GM23338 (cell line): ENCODE measurements around the gene FHIT. TPM values are rescaled to one million over a fixed set of nuclear protein-coding genes. Genes with fewer than 3 reads are reported as not detected.

ENCODE experiments used
- ATAC-seq: fragments of 200-7000 bp; cut with Tn5 transposase; 3 replicates; pipeline ENCODE4 v1.9.1; 2020
- DNase-seq: peaks from one replicate; pipeline ENCODE4 v3.0.0-alpha.2; 2015; ENCODE audit warnings: low spot score
- H2AFZ ChIP-seq: fragments of 200-600 bp; sonication (generic); 2 replicates; pipeline ENCODE4 v1.8.0; 2016; ENCODE audit warnings: antibody characterized with exemption, mild to moderate bottlenecking, moderate library complexity
- H3F3A ChIP-seq: fragments of 200-600 bp; sonication (generic); replicated peaks from 2 replicates; pipeline ENCODE4 v1.8.0; 2017; ENCODE audit warnings: antibody characterized with exemption, mixed run types, low read depth
- H3K27ac ChIP-seq: fragments of 200-600 bp; sonication (generic); 2 replicates; pipeline ENCODE4 v1.6.1; 2016; ENCODE audit warnings: low read depth
- H3K27me3 ChIP-seq: fragments of 200-600 bp; sonication (generic); 2 replicates; pipeline ENCODE4 v1.8.0; 2016; ENCODE audit warnings: mild to moderate bottlenecking, mixed run types, moderate library complexity; ENCODE audit not compliant: insufficient read depth
- H3K36me3 ChIP-seq: fragments of 200-600 bp; sonication (generic); 2 replicates; pipeline ENCODE4 v1.8.0; 2016; ENCODE audit warnings: mild to moderate bottlenecking; ENCODE audit not compliant: insufficient read depth
- H3K4me1 ChIP-seq: fragments of 200-600 bp; sonication (generic); 2 replicates; pipeline ENCODE4 v1.8.0; 2016; ENCODE audit warnings: mild to moderate bottlenecking, moderate library complexity; ENCODE audit not compliant: insufficient read depth
- H3K4me2 ChIP-seq: fragments of 200-600 bp; sonication (generic); 2 replicates; pipeline ENCODE4 v1.7.1; 2017; ENCODE audit warnings: mixed run types
- H3K4me3 ChIP-seq: fragments of 200-600 bp; sonication (generic); 2 replicates; pipeline ENCODE4 v1.6.1; 2016; ENCODE audit warnings: mixed run types
- H3K79me2 ChIP-seq: fragments of 200-600 bp; sonication (generic); replicated peaks from 2 replicates; pipeline ENCODE4 v1.8.0; 2017; ENCODE audit warnings: mild to moderate bottlenecking; ENCODE audit not compliant: insufficient read depth
- H3K9me2 ChIP-seq: fragments of 200-600 bp; sonication (generic); 2 replicates; pipeline ENCODE4 v1.8.0; 2017; ENCODE audit not compliant: insufficient read depth
- H4K20me1 ChIP-seq: fragments of 200-600 bp; sonication (generic); replicated peaks from 2 replicates; pipeline ENCODE4 v1.8.0; 2017; ENCODE audit warnings: mild to moderate bottlenecking; ENCODE audit not compliant: insufficient read depth
- H3K27ac Mint-ChIP-seq: 2 replicates; pipeline ENCODE4 v1.8.0; 2020; ENCODE audit warnings: inconsistent platforms, mild to moderate bottlenecking, moderate library complexity, mixed read lengths
- H3K27me3 Mint-ChIP-seq: 3 replicates; pipeline ENCODE4 v1.8.0; 2022; ENCODE audit warnings: low read depth, mild to moderate bottlenecking, moderate library complexity, mixed read lengths, inconsistent platforms; ENCODE audit not compliant: insufficient read depth, poor library complexity
- H3K36me3 Mint-ChIP-seq: 3 replicates; pipeline ENCODE4 v1.8.0; 2021; ENCODE audit warnings: low read depth, mild to moderate bottlenecking, inconsistent platforms, moderate library complexity, mixed read lengths
- H3K4me1 Mint-ChIP-seq: 3 replicates; pipeline ENCODE4 v1.8.0; 2020; ENCODE audit warnings: mild to moderate bottlenecking, inconsistent platforms, mixed read lengths
- H3K4me3 Mint-ChIP-seq: 3 replicates; pipeline ENCODE4 v1.8.0; 2021; ENCODE audit warnings: moderate library complexity, mild to moderate bottlenecking, inconsistent platforms, mixed read lengths
- H3K9me3 Mint-ChIP-seq: 3 replicates; pipeline ENCODE4 v1.8.0; 2020; ENCODE audit warnings: moderate library complexity, mild to moderate bottlenecking, inconsistent platforms, mixed read lengths
- CREB1 ChIP-seq: fragments of 250-450 bp; sonication (Bioruptor Pico); IDR thresholded peaks from 2 replicates; pipeline ENCODE4 v1.5.0; 2020; ENCODE audit warnings: low read depth, mild to moderate bottlenecking, moderate library complexity
- ETS1 ChIP-seq: IDR thresholded peaks from 2 replicates; pipeline ENCODE4 v1.6.1; 2016; ENCODE audit warnings: antibody characterized with exemption
- EZH2 ChIP-seq: fragments of 200-600 bp; sonication (generic); IDR thresholded peaks from one replicate; pipeline ENCODE4 v1.8.0; 2017; ENCODE audit warnings: antibody characterized with exemption, mild to moderate bottlenecking, low read depth; ENCODE audit not compliant: unreplicated experiment
- EZH2phosphoT487 ChIP-seq: fragments of 200-600 bp; sonication (generic); IDR thresholded peaks from one replicate; pipeline ENCODE4 v1.8.1; 2018; ENCODE audit warnings: antibody characterized with exemption; ENCODE audit not compliant: unreplicated experiment
- JUNB ChIP-seq: IDR thresholded peaks from one replicate; pipeline ENCODE4 v1.6.1; 2016; ENCODE audit warnings: antibody characterized with exemption; ENCODE audit not compliant: unreplicated experiment
- NANOG ChIP-seq: IDR thresholded peaks from 2 replicates; pipeline ENCODE4 v1.6.1; 2016; ENCODE audit warnings: antibody characterized with exemption, borderline replicate concordance
- POLR2AphosphoS5 ChIP-seq: IDR thresholded peaks from 2 replicates; pipeline ENCODE4 v1.6.1; 2016; ENCODE audit warnings: antibody characterized with exemption, low read depth
- REST ChIP-seq: IDR thresholded peaks from one replicate; pipeline ENCODE4 v1.6.1; 2018; ENCODE audit warnings: antibody characterized with exemption; ENCODE audit not compliant: unreplicated experiment
- STAT1 ChIP-seq: IDR thresholded peaks from one replicate; pipeline ENCODE4 v1.6.1; 2016; ENCODE audit warnings: antibody characterized with exemption; ENCODE audit not compliant: unreplicated experiment
- ZNF114 ChIP-seq: fragments of 250-450 bp; sonication (Bioruptor Pico); IDR thresholded peaks from 2 replicates; pipeline ENCODE4 v1.5.0; 2020; ENCODE audit warnings: mild to moderate bottlenecking, moderate library complexity
- ZNF331 ChIP-seq: fragments of 250-450 bp; sonication (Bioruptor Pico); IDR thresholded peaks from 2 replicates; pipeline ENCODE4 v1.5.0; 2020; ENCODE audit warnings: low read depth, mild to moderate bottlenecking, moderate library complexity
- ZNF462 ChIP-seq: fragments of 250-450 bp; sonication (Bioruptor Pico); IDR thresholded peaks from 2 replicates; pipeline ENCODE4 v1.5.0; 2020; ENCODE audit warnings: mild to moderate bottlenecking, moderate library complexity
- polyA plus RNA-seq: library from polyadenylated mRNA; unstranded; fragments of >200 nt; fragmentation: Nextera tagmentation; extraction: Ambion mirVana; gene quantifications from 2 replicates; pipeline ENCODE4 v1.2.1, GENCODE V29; 2016
- total RNA-seq: library from RNA; depleted of rRNA; stranded (reverse); fragments of >200 nt; shearing (Covaris generic); gene quantifications from 2 replicates; pipeline ENCODE4 v1.2.3, GENCODE V29; 2014
- TF ChIP-seq, protein P1 (sequence below), 2 experiments: fragments of 200-600 bp in 1 of 2; sonication (generic) in 1 of 2; conservative IDR thresholded peaks; 2 replicates each; pipeline versions ENCODE4 v1.5.1 to v1.6.1; 2016 to 2017; ENCODE audit warnings: antibody characterized with exemption in 2 of 2, low read depth in 2 of 2, mild to moderate bottlenecking in 2 of 2, moderate library complexity in 1 of 2

FHIT gene
- total and polyA plus RNA-seq, 2 experiments from 2014 or later, result 3.0 to 8.3 TPM

DNA sequence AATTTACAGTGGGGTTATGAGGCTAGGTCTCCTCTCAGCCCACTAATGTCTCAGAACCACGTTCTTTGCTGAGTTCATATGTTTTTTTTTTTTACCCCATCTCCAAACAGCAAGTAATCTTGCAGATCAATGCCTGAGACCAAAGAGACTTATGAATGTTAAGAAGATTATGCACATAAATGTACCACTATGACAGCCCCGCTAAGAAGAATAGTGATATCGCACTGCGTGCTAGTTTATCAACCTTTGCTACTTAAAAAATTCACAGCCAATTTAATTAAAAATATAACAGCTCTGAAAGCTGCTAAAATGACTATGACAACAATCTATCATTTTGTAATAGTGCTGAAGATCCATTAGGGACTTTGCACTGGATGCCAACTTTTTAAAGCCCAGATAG, 1462.5 kb downstream of the FHIT start:
- H3K4me1 ChIP-seq, result no peaks in the 10 kb centered on the region
- no peak overlapping the region for H3K4me3 Mint-ChIP-seq
- no peaks in the 10 kb centered on the region for H4K20me1 ChIP-seq
- no peaks in the 10 kb centered on the region for H3K36me3 ChIP-seq
- no peak overlapping the region for H2AFZ ChIP-seq
- no peaks in the 10 kb centered on the region for H3K9me3 Mint-ChIP-seq
- H3K4me1 Mint-ChIP-seq, result peaks cover 16% of the 10 kb centered on the region
- DNase-seq (no peak), ATAC-seq (no peak)
- no peaks in the 10 kb centered on the region for H3K79me2 ChIP-seq
- H3K4me3 ChIP-seq, result no peak overlapping the region
- H3K9me2 ChIP-seq, result peaks cover 10% of the 10 kb centered on the region; the same call in 1 of the 2 replicates
- H3K36me3 Mint-ChIP-seq, result no peaks in the 10 kb centered on the region
- H3K27ac ChIP-seq, result no peak overlapping the region
- H3K27ac Mint-ChIP-seq, result no peak overlapping the region
- no peaks in the 10 kb centered on the region for H3K27me3 Mint-ChIP-seq
- no peaks in the 10 kb centered on the region for H3K27me3 ChIP-seq
- H3K4me2 ChIP-seq, result no peak overlapping the region
- no peaks in the 10 kb centered on the region for H3F3A ChIP-seq
- no peak for TF ChIP-seq POLR2AphosphoS5
- no peak for TF ChIP-seq JUNB
- no peak for TF ChIP-seq ETS1
- no peak for TF ChIP-seq ZNF462 (CRISPR knock-in tag)
- no peak for TF ChIP-seq NANOG
- TF ChIP-seq EZH2phosphoT487, result no peak
- TF ChIP-seq EZH2, result no peak
- TF ChIP-seq ZNF114, result no peak
- no peak for TF ChIP-seq STAT1
- TF ChIP-seq CREB1, result no peak
- TF ChIP-seq, protein P1, sequence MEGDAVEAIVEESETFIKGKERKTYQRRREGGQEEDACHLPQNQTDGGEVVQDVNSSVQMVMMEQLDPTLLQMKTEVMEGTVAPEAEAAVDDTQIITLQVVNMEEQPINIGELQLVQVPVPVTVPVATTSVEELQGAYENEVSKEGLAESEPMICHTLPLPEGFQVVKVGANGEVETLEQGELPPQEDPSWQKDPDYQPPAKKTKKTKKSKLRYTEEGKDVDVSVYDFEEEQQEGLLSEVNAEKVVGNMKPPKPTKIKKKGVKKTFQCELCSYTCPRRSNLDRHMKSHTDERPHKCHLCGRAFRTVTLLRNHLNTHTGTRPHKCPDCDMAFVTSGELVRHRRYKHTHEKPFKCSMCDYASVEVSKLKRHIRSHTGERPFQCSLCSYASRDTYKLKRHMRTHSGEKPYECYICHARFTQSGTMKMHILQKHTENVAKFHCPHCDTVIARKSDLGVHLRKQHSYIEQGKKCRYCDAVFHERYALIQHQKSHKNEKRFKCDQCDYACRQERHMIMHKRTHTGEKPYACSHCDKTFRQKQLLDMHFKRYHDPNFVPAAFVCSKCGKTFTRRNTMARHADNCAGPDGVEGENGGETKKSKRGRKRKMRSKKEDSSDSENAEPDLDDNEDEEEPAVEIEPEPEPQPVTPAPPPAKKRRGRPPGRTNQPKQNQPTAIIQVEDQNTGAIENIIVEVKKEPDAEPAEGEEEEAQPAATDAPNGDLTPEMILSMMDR (conservative IDR thresholded peaks at IDR 0.05; ENCODE audit: low read depth in 2 of 2), result no peak
- TF ChIP-seq REST, result no peak
- no peak for TF ChIP-seq ZNF331 (CRISPR knock-in tag)
